Astrocyte (in vitro differentiated cells and primary cell): Measurements from ENCODE around the gene CMBL.
"Not testable (repeated sequence)": the region's sequence is repeated elsewhere in the genome, so short reads cannot be mapped to it uniquely, and the experiment has no call there.

Source experiments
- CTCF ChIP-seq: IDR thresholded peaks from 2 replicates; pipeline ENCODE4 v1.5.1; 2011; ENCODE audit warnings: low read depth, mild to moderate bottlenecking, inconsistent platforms, low read length, moderate library complexity; ENCODE audit not compliant: insufficient read depth
- EZH2 ChIP-seq: IDR thresholded peaks from 2 replicates; pipeline ENCODE4 v1.6.1; 2012; ENCODE audit warnings: mild to moderate bottlenecking, low read length, inconsistent platforms; ENCODE audit not compliant: insufficient read depth

- not testable (repeated sequence) for TF ChIP-seq CTCF, EZH2
Observed at GRCh38 chr5:10285362-10285761, 22.3 kb downstream of the CMBL start.
